ENCODE results near the gene PPARG. TPM values are rescaled to one million over a fixed set of nuclear protein-coding genes. Genes with fewer than 3 reads are reported as not detected.

The PPARG gene
- polyA plus RNA-seq, 2 of the 4 experiments (the other 2 are of a cell fraction) = 38.9 to 43.1 TPM

DNA sequence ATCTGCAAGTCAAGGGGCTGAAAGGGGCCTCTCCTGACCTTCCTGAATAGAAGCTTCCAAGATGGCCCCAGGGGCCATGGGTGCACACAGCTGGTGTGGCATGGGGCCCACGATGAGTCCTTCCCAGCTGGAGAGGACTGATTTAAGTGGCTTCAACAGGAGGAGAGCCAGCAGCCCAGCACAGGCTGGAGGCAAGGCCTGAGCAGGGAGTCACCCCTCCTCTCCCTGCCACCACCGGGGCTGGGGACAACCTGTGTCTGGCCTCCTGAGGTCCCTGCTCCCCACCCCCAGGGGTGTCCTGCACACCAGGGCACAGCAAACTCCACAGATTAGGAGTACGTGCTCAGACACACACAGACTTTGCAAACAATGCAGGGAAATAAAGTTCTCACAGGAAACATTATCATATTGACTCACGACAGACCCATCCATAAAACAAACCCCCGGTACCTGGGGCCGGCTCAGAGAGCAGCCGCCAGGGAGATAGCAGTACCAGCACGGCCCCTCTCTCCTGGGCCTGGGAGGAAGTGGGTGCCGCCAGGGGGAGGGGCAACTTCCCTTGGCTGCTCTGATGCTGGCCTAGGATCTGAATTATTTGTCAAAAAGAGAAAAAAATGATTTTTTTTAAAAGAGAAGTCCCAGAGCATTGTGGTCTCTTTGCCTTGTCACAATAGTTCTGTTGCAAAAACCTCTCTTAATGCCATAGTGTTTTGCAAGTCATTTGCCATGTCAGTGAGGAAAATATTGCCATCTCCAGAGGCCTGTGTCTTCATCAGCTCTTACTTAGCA is 173.5 kb downstream of the PPARG start (continued):
- TF ChIP-seq ZSCAN20 (CRISPR knock-in tag; IDR thresholded peaks at IDR 0.05) (no peak), POLR2A (IDR thresholded peaks at IDR 0.05; ENCODE audit: low read length) (no peak), EP300 (IDR thresholded peaks at IDR 0.05) (no peak), MAFK (IDR thresholded peaks at IDR 0.05; ENCODE audit: partially characterized antibody) (no peak)

DNA sequence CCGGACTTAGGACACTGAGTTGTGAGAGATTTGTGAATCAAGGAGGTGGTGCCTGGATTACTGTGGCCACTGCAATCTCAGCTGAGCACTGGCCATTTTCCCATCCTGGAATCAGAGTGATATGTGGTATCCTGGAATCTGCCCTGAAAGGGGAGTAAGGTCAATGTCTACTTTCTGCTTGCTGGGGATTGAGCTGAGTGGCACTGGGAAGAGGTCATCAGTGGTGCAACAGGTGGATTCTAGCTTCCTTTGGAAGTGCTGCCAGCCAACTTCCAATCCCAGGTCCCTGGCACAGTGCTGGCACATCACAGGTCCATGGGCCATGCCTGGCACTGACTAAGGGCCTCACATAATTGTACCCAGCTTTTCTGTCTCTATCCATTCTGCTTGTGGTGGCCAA is 174.8 kb downstream of the PPARG start:
- H3K27ac ChIP-seq = no peak overlapping the region

DNA sequence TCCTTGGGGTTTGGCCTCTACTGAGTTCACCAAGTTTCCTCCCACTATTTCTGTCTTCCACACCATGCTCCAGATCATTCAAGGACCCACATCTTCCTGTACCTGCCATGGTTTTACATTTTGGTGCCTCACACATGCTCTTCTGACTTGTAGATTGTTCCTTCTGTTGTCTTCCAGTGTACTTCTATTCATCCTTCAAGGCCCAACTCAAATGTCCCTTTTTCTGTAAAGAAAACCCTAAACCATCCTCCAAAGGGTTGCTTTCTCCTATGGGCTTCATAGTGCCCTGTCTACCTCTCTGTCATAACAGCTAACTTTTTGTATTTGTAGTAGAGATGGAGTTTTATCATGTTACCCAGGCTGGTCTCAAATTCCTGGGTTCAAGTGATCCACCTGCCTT is 175.3 kb downstream of the PPARG start:
- ATAC-seq = no peak
- ChIA-PET POLR2A (no interaction called here), CTCF (interaction anchor here (1.7 to 3.8 kb wide), 3 partner anchors 16 to 59 kb away, joined by 5 to 12 read pairs (median 8); no protein-coding TSS in a partner anchor)
- no peak for FAIRE-seq
- Histone ChIP-seq H3K9me3 (no peaks in the 10 kb centered on the region), H3K4me2 (no peak overlapping the region), H3K4me3 (no peak overlapping the region), H3K27ac (0 out of 6 replicates have a peak overlapping the region, but pooled peaks of 1 of the 2 experiments have one; percentile 4), H3K4me1 (no peaks in the 10 kb centered on the region)
- no peak for DNase-seq (ENCODE audit: low read depth in 1 of 2, low spot score in 1 of 2)
- TF ChIP-seq FOSB (CRISPR knock-in tag; IDR thresholded peaks at IDR 0.05) (no peak), ZC3H11A (IDR thresholded peaks at IDR 0.05) (no peak), ZFP36 (IDR thresholded peaks at IDR 0.05; ENCODE audit: borderline replicate concordance, partially characterized antibody) (no peak), FOSL2 (IDR thresholded peaks at IDR 0.05) (no peak), FOSL2 (CRISPR knock-in tag; IDR thresholded peaks at IDR 0.05) (no peak)

More for the DNA sequence above, 174.8 kb downstream of the PPARG start:
- FAIRE-seq (no peak), ATAC-seq (no peak), DNase-seq (ENCODE audit: low read depth in 1 of 2, low spot score in 1 of 2) (no peak)
- ChIA-PET POLR2A (no interaction called here), CTCF (interaction anchor here (1.7 to 3.8 kb wide), 3 partner anchors 16 to 59 kb away, joined by 5 to 12 read pairs (median 8); no protein-coding TSS in a partner anchor)
- TF ChIP-seq CBX2 (IDR thresholded peaks at IDR 0.05; ENCODE audit: borderline replicate concordance, low read depth) = no peak
- no peak for TF ChIP-seq MYC (IDR thresholded peaks at IDR 0.05; ENCODE audit: borderline replicate concordance, low read length)
- TF ChIP-seq RCOR1 (IDR thresholded peaks at IDR 0.05; ENCODE audit: low read depth, low read length) = no peak
- TF ChIP-seq, protein P1, sequence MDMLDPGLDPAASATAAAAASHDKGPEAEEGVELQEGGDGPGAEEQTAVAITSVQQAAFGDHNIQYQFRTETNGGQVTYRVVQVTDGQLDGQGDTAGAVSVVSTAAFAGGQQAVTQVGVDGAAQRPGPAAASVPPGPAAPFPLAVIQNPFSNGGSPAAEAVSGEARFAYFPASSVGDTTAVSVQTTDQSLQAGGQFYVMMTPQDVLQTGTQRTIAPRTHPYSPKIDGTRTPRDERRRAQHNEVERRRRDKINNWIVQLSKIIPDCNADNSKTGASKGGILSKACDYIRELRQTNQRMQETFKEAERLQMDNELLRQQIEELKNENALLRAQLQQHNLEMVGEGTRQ (IDR thresholded peaks at IDR 0.05) = no peak
- no peak for TF ChIP-seq HOXB5 (CRISPR knock-in tag; IDR thresholded peaks at IDR 0.05)
- TF ChIP-seq, protein P2, sequence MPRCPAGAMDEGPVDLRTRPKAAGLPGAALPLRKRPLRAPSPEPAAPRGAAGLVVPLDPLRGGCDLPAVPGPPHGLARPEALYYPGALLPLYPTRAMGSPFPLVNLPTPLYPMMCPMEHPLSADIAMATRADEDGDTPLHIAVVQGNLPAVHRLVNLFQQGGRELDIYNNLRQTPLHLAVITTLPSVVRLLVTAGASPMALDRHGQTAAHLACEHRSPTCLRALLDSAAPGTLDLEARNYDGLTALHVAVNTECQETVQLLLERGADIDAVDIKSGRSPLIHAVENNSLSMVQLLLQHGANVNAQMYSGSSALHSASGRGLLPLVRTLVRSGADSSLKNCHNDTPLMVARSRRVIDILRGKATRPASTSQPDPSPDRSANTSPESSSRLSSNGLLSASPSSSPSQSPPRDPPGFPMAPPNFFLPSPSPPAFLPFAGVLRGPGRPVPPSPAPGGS (IDR thresholded peaks at IDR 0.05) = no peak
- no peak for TF ChIP-seq KDM1A (IDR thresholded peaks at IDR 0.05; ENCODE audit: low read depth)
- Histone ChIP-seq H3K9me3 (no peaks in the 10 kb centered on the region), H3K4me3 (no peak overlapping the region), H3K4me2 (no peak overlapping the region), H3K4me1 (no peaks in the 10 kb centered on the region)
- WGBS (ENCODE audit: missing lambda C conversion rate) = 75% methylated on average over 1 of the region's 1 CpG

DNA sequence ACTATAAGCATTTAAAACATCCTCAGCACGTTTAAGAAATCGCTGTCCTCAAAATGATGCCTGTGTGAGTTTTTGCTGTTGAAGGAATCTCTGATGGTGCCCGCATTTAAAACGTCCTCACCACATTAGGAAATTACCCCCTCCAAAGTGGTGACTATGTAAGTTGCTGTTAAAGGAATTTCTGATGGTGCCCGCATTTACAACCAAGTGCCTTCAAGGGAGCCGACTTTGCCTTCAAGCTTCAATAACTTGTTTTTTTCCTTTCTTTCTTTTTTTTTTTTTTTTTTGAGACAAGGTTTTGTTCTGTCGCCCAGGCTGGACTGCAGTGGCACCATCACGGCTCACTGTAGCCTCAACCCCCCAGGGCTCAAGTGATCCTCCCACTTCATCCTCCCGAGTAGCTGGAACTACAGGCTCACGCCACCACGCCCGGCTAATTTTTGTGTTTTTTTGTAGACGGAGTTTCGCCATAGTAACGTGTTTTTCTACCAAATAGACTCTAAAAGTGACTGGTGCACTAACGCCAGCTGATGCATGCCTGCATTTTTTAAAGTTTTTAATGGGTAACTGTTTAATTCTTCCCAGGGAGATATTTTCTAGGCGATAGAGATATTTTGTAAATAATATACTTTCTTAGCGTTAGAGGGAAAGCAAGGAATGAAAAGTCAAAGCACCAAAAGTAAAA is 176.4 kb downstream of the PPARG start:
- FAIRE-seq (no peak), ATAC-seq (no peak), DNase-seq (ENCODE audit: low read depth in 1 of 2, low spot score in 1 of 2) (no peak)
- Histone ChIP-seq H3K4me3 (no peak overlapping the region), H3K4me1 (peaks cover 6% of the 10 kb centered on the region), H3K9me3 (no peaks in the 10 kb centered on the region), H3K4me2 (no peak overlapping the region), H3K27ac (no peak overlapping the region; a peak in 1 of 6 replicates)
- TF ChIP-seq CHD4 (IDR thresholded peaks at IDR 0.05; ENCODE audit: borderline replicate concordance) = no peak
- no peak for TF ChIP-seq BHLHE40 (IDR thresholded peaks at IDR 0.05; ENCODE audit: low read depth, low read length)
- TF ChIP-seq RARB (CRISPR knock-in tag; IDR thresholded peaks at IDR 0.05) = no peak
- TF ChIP-seq, protein P2 (IDR thresholded peaks at IDR 0.05) = no peak
- TF ChIP-seq CBX2 (IDR thresholded peaks at IDR 0.05; ENCODE audit: borderline replicate concordance, low read depth) = no peak
- no peak for TF ChIP-seq HOXB13 (CRISPR knock-in tag; IDR thresholded peaks at IDR 0.05; ENCODE audit: low read depth)
- TF ChIP-seq RAD21 (conservative IDR thresholded peaks at IDR 0.05 in 1 of 2, IDR thresholded peaks at IDR 0.05 in 1 of 2) = no peak
- TF ChIP-seq ZFP36 (IDR thresholded peaks at IDR 0.05; ENCODE audit: borderline replicate concordance, partially characterized antibody) = no peak
- no peak for TF ChIP-seq KDM5A (IDR thresholded peaks at IDR 0.05)
- no peak for TF ChIP-seq JUNB (IDR thresholded peaks at IDR 0.05)
- POLR2A ChIA-PET = no interaction called here
- whole genome bisulfite sequencing (ENCODE audit: missing lambda C conversion rate) = 88% methylated on average over 18 of the region's 18 CpGs
- CTCF ChIA-PET = interaction anchor here (0.6 to 3.8 kb wide), 7 partner anchors 9 to 330 kb away, joined by 3 to 12 read pairs (median 5); no protein-coding TSS in a partner anchor
